Activated CD8-positive, alpha-beta T cell treated with anti-CD3 and anti-CD28 coated beads, Interleukin-2, amount 10 ng/mL, durations not matched to agents 7 days and 5 days (primary cell): Measurements from ENCODE around the gene DMAC1. TPM values are rescaled to one million over a fixed set of nuclear protein-coding genes. Genes with fewer than 3 reads are reported as not detected.

Experiments
- ATAC-seq: fragments of 150-1000 bp; cut with Tn5 transposase; one replicate; pipeline ENCODE4 v1.10.0; 2021; ENCODE audit warnings: moderate library complexity
- CTCF ChIA-PET: fragments of 350-600 bp; sonication (Branson Sonifier 250); formaldehyde crosslinking; loops from one replicate; lab custom pipeline; 2021; ENCODE audit warnings: antibody characterized with exemption; lab: Charles Lee
- POLR2A ChIA-PET: fragments of 350-600 bp; sonication (Branson Sonifier 250); formaldehyde crosslinking; loops from one replicate; lab custom pipeline; 2021; ENCODE audit warnings: antibody characterized with exemption; lab: Charles Lee
- DNase-seq: peaks from one replicate; pipeline ENCODE4 v3.0.0-alpha.2; 2020
- H3K27ac Mint-ChIP-seq: one replicate; pipeline ENCODE4 v1.8.0; 2021; ENCODE audit warnings: mild to moderate bottlenecking, mixed read lengths
- H3K27me3 Mint-ChIP-seq: one replicate; pipeline ENCODE4 v1.8.0; 2021; ENCODE audit warnings: low read depth, mixed read lengths
- H3K36me3 Mint-ChIP-seq: one replicate; pipeline ENCODE4 v1.8.0; 2021; ENCODE audit warnings: low read depth, mixed read lengths
- H3K4me1 Mint-ChIP-seq: one replicate; pipeline ENCODE4 v1.8.0; 2021; ENCODE audit warnings: low read depth, mixed read lengths
- H3K4me3 Mint-ChIP-seq: one replicate; pipeline ENCODE4 v1.8.0; 2021; ENCODE audit warnings: mild to moderate bottlenecking, mixed read lengths
- H3K9me3 Mint-ChIP-seq: one replicate; pipeline ENCODE4 v1.8.0; 2022; ENCODE audit warnings: mixed read lengths; ENCODE audit not compliant: insufficient read depth
- total RNA-seq, 2 experiments: library from RNA; stranded (reverse); gene quantifications; one replicate each; pipeline ENCODE4 v1.2.3, GENCODE V29; 2021

DMAC1 gene
- total RNA-seq, 2 experiments from 2014 or later, result 50.8 to 52.1 TPM

DNA sequence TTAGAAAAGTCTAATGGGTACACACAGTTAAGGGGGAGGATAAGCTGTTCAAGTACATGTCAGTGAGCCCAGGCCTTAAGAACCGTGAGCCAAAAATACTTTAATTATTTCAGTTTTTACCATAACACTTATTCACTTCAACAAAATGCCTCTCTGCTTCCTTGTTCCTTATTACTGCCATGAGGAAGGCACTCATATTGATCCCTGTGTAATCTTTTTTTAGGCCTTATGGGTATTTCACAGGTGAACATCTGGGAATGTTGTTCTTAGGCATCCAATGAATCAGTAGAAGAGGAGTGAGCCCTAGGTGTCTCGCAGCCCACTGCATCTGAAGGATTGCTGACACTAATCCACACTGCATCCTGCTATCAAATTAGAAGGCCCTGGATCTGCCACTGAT lies 13.5 kb upstream of the DMAC1 start:
- Mint-ChIP-seq H3K36me3 (no peaks in the 10 kb centered on the region), H3K27me3 (peaks cover 3% of the 10 kb centered on the region), H3K27ac (no peak overlapping the region), H3K4me1 (peaks cover 6% of the 10 kb centered on the region), H3K4me3 (no peak overlapping the region), H3K9me3 (no peaks in the 10 kb centered on the region)
- no peak for ATAC-seq
- POLR2A ChIA-PET, result no interaction called here
- CTCF ChIA-PET, result no interaction called here
- DNase-seq, result no peak

DNA sequence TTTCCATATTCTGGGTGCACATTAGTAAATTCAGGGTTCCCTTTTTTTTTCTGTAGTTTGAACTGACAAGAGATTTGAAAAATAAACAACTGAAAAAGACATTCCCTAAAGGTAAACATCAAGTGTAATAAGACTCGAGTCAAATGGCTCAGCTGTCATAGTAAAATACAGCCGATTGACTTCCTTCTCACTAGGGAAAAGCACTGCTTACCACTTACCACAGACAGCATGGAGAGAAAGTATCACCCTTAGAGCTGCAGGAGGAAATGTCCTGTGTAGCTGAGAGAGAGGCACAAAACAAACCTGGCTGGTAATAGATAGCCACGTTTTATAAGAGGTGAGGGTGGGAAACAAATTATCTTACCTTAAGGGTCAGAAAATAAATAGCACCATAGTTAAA lies 12.1 kb upstream of the DMAC1 start:
- H3K27me3 Mint-ChIP-seq, result peaks cover 3% of the 10 kb centered on the region
- DNase-seq (no peak), ATAC-seq (no peak)
- no peak overlapping the region for H3K27ac Mint-ChIP-seq
- H3K4me1 Mint-ChIP-seq, result peaks cover 6% of the 10 kb centered on the region
- H3K9me3 Mint-ChIP-seq, result no peaks in the 10 kb centered on the region
- no peak overlapping the region for H3K4me3 Mint-ChIP-seq
- ChIA-PET POLR2A (no interaction called here), CTCF (no interaction called here)
- no peaks in the 10 kb centered on the region for H3K36me3 Mint-ChIP-seq

DNA sequence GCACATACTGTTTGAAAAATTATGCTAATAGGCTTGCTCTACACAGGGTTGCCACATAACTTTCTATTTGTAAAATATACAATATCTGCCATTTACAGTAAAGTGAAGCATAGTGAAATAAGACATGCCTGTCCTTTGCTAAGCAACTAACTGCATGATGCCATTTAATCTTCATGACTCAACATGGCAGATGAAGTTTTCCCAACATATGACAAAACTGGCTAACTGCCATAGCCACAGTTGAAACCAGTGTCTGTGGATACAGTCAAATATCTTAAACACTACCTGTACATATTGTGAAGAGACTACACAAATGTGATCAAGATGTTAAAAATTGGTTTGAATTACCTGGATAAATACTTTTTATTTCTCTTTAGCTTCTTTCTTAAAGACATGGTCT lies 3.1 kb upstream of the DMAC1 start:
- no peak for ATAC-seq
- H3K9me3 Mint-ChIP-seq, result no peaks in the 10 kb centered on the region
- ChIA-PET POLR2A (no interaction called here), CTCF (no interaction called here)
- DNase-seq, result no peak
- H3K4me3 Mint-ChIP-seq, result no peak overlapping the region
- H3K27ac Mint-ChIP-seq, result no peak overlapping the region
- peaks cover 9% of the 10 kb centered on the region for H3K36me3 Mint-ChIP-seq
- peaks cover 14% of the 10 kb centered on the region for H3K4me1 Mint-ChIP-seq
- H3K27me3 Mint-ChIP-seq, result no peaks in the 10 kb centered on the region

DNA sequence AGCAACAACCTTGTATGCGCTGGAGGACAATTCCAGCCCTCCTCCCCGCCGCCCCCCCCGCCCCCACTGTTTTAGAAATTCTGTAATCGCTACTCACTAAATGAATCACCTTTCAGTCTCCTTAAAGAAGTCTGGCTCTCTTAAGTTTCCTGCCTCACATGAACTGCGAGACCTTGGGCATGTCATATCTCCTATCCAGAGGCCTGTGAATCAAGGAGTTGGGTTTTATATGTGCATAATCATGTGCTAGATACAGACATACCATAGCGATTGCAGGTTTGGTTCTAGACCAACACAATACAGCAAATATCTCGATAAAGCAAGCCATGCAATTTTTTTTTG lies 337 bp upstream of the DMAC1 start:
- ATAC-seq (peak; percentile 17), DNase-seq (no peak)
- peaks cover 28% of the 10 kb centered on the region for H3K4me1 Mint-ChIP-seq
- H3K4me3 Mint-ChIP-seq, result peak overlapping the region; percentile 91
- H3K27me3 Mint-ChIP-seq, result no peaks in the 10 kb centered on the region
- H3K9me3 Mint-ChIP-seq, result no peaks in the 10 kb centered on the region
- ChIA-PET CTCF (no interaction called here), POLR2A (no interaction called here)
- H3K36me3 Mint-ChIP-seq, result peaks cover 30% of the 10 kb centered on the region
- H3K27ac Mint-ChIP-seq, result peak overlapping the region; percentile 95

DNA sequence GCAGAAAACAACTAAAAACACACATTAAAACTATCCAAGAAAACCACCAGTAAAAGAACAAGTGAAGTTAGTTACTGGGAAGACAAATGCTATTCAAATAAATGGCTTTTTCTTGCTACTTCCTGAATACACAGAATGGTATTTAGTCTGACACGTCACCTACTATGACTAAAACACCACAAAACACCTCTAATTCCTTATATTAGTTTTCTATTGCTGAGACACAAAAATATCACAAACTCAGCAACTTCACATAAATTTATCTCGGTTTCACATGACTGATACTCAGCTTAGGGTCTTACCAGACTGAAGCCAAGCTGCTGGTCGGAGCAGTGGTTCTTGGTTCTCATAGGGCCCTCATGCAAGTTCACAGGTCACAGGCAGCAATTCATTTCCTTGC lies 5.4 kb downstream of the DMAC1 start:
- Mint-ChIP-seq H3K9me3 (no peaks in the 10 kb centered on the region), H3K27ac (no peak overlapping the region), H3K27me3 (no peaks in the 10 kb centered on the region), H3K36me3 (peaks cover 48% of the 10 kb centered on the region), H3K4me1 (peaks cover 22% of the 10 kb centered on the region), H3K4me3 (no peak overlapping the region)
- DNase-seq (no peak), ATAC-seq (no peak)
- POLR2A ChIA-PET, result no interaction called here
- CTCF ChIA-PET, result no interaction called here

DNA sequence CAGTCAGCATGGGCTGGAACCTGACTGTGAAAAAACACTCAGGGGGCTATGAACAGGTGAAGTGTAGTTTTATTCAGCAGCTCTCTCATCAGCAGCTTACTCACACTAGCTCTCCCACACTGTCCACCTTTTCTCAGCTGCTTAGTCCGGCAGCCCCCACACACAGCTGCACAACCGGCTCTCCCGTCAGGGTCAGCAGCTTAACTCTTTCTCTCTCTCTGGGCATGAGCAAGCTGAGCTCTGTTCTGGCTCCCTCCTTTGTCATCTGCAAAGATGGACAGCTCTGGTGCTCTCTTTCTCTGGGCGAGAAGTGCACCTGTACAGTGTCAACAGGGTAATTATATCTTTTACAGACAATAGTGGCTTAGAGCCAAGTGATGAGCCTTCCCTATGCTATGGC lies 8.2 kb downstream of the DMAC1 start:
- Mint-ChIP-seq H3K4me1 (peaks cover 6% of the 10 kb centered on the region), H3K27me3 (no peaks in the 10 kb centered on the region), H3K36me3 (peaks cover 32% of the 10 kb centered on the region), H3K4me3 (no peak overlapping the region), H3K27ac (no peak overlapping the region), H3K9me3 (no peaks in the 10 kb centered on the region)
- POLR2A ChIA-PET, result no interaction called here
- CTCF ChIA-PET, result no interaction called here
- ATAC-seq, result no peak
- no peak for DNase-seq

DNA sequence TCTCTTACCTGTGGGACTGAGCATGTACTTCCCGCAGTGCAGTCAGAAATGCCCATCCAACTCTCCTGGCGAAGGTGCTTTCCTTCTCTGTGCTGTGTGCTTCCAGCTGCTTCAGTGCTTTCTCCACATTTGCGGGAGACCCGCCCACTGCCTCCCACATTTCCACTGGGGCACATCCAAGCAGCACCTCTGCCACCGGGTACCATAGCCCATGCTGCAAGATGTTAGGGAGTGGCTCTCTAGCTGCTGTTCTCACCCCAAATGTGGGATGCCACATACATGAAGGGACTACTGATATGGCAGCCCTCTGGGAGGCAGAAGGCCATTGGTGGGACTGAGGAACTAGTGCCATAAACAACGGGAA lies 8.8 kb downstream of the DMAC1 start:
- ChIA-PET CTCF (no interaction called here), POLR2A (no interaction called here)
- H3K36me3 Mint-ChIP-seq, result peaks cover 26% of the 10 kb centered on the region
- no peak for DNase-seq
- H3K4me1 Mint-ChIP-seq, result no peaks in the 10 kb centered on the region
- no peak overlapping the region for H3K27ac Mint-ChIP-seq
- H3K27me3 Mint-ChIP-seq, result no peaks in the 10 kb centered on the region
- no peaks in the 10 kb centered on the region for H3K9me3 Mint-ChIP-seq
- H3K4me3 Mint-ChIP-seq, result no peak overlapping the region
- no peak for ATAC-seq

DNA sequence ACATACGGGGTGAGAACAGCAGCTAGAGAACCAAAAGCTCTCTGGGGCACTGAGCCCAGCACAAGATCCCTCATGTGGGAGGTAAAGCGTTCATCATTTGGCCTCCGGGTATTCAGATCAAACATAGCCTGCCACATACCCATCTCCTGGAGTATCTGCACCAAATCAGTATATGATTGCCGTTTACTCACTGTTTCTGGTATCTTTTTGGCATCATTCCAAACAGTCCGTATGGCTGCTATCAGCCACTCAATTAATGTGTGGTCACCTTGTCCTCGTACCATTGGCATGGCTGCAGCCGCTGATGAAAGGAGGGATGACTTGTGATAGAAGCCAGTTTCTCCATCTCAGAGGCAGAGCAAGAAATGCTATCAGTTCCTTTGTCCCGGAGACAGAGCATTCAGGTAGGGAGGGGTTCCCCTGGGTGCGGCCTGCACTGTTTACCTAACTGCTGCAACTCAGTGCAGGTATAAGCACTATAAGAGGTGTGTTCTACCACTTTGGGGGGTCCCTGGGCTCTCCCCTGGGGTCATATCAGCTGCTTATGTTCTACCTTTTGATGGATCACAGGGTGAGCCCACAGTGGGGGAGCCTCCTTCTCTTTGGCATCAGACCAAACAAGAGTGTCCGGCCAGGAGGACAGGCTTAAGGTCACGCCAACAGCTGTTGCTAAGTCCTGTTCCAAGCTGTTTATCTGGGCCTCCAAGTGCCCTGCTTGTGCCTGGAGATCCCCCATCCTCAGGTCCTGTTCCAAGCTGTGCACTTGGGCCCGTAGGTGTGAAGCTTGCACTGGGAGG lies 9.4 kb downstream of the DMAC1 start:
- Mint-ChIP-seq H3K36me3 (peaks cover 22% of the 10 kb centered on the region), H3K27ac (no peak overlapping the region), H3K9me3 (no peaks in the 10 kb centered on the region), H3K4me3 (no peak overlapping the region), H3K27me3 (no peaks in the 10 kb centered on the region), H3K4me1 (no peaks in the 10 kb centered on the region)
- DNase-seq, result no peak
- ATAC-seq, result no peak
- ChIA-PET CTCF (no interaction called here), POLR2A (no interaction called here)

DNA sequence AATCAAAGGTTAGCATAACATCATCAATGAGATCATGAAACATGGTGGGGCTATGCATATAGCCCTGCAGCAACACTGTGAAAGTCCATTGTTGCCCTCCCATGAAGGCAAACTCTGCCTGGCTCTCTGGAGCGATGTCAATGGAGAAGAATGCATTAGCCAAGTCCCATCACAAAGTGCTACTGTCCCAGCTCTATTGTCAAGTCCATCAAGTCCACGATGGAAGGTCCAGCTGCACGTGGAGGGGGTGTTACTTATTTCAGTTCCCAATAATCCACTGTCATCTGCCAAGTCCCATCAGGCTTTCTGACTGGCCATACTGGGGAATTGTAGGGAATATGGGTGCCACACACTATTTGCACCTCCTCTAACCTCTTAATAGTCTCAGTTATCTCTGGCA lies 10.8 kb downstream of the DMAC1 start:
- ATAC-seq, result no peak
- POLR2A ChIA-PET, result no interaction called here
- Mint-ChIP-seq H3K27ac (no peak overlapping the region), H3K4me1 (peaks cover 6% of the 10 kb centered on the region), H3K36me3 (peaks cover 12% of the 10 kb centered on the region), H3K27me3 (no peaks in the 10 kb centered on the region), H3K9me3 (no peaks in the 10 kb centered on the region), H3K4me3 (no peak overlapping the region)
- DNase-seq, result no peak
- CTCF ChIA-PET, result no interaction called here

DNA sequence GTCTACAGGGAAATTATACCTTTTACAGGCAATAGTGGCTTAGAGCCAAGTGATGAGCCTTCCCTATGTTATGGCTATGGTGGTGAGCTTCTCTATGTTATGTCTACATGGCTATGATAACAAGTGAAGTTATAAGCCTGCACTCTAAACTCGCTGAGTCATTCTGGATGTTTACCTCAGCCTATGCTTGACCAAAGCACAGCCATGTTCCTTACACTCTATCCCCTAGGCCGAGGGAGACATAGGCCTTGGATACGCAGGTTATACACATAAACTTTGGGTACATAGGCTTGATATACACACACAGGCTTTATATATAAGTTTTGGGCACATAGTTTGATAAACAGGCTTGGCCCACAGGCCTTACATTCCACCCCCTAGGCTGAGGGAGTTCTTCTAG lies 13.8 kb downstream of the DMAC1 start:
- Mint-ChIP-seq H3K27me3 (no peaks in the 10 kb centered on the region), H3K9me3 (no peaks in the 10 kb centered on the region), H3K36me3 (no peaks in the 10 kb centered on the region), H3K4me3 (no peak overlapping the region), H3K27ac (no peak overlapping the region), H3K4me1 (peaks cover 9% of the 10 kb centered on the region)
- ATAC-seq (no peak), DNase-seq (no peak)
- ChIA-PET POLR2A (no interaction called here), CTCF (no interaction called here)

DNA sequence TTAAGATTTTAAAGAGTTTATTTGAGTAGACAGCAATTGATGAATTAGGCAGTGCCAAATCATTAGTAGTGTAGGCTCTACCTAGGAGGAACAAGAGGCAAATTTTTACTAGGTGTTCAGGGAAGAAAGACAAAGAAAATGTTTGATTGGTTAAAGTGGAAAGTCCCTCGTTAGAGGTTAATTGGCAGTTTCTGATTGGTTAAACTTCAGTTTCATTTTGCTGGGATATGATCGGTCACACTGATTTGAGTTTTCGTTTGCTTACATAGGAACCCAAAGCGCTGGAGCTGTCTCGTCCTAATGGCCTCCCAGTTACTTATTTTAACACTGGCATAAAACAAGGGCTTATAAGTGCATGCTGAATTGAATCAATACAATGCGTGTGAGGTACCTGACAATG lies 15.1 kb downstream of the DMAC1 start:
- ChIA-PET POLR2A (no interaction called here), CTCF (no interaction called here)
- H3K36me3 Mint-ChIP-seq, result no peaks in the 10 kb centered on the region
- no peak overlapping the region for H3K27ac Mint-ChIP-seq
- ATAC-seq (no peak), DNase-seq (no peak)
- no peaks in the 10 kb centered on the region for H3K9me3 Mint-ChIP-seq
- peaks cover 9% of the 10 kb centered on the region for H3K4me1 Mint-ChIP-seq
- no peaks in the 10 kb centered on the region for H3K27me3 Mint-ChIP-seq
- H3K4me3 Mint-ChIP-seq, result no peak overlapping the region

DNA sequence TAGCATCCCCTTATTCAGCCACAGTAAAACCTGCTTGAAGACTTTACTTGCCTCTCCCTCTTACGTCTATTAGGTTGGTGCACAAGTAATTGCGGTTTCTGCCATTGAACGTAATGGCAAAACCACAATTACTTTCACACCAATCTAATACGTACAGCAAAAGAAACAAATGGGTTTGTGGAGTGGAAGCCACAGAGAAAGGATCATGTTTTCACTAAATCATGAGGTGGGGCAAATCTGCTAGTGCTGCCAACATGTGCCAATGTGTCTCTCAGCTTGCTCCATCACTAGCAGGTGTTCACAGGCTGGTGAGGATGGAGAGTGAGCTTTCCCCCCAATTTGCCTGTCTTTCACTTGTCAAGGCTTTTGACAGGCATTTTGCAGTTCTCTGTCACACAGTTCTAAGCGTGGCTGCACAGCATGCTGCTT lies 15.9 kb downstream of the DMAC1 start:
- Mint-ChIP-seq H3K36me3 (no peaks in the 10 kb centered on the region), H3K9me3 (no peaks in the 10 kb centered on the region), H3K4me3 (no peak overlapping the region), H3K27me3 (no peaks in the 10 kb centered on the region), H3K4me1 (peaks cover 9% of the 10 kb centered on the region), H3K27ac (no peak overlapping the region)
- ChIA-PET POLR2A (no interaction called here), CTCF (no interaction called here)
- no peak for ATAC-seq
- no peak for DNase-seq
